ENCODE data around the gene EFCAB3.

DNA sequence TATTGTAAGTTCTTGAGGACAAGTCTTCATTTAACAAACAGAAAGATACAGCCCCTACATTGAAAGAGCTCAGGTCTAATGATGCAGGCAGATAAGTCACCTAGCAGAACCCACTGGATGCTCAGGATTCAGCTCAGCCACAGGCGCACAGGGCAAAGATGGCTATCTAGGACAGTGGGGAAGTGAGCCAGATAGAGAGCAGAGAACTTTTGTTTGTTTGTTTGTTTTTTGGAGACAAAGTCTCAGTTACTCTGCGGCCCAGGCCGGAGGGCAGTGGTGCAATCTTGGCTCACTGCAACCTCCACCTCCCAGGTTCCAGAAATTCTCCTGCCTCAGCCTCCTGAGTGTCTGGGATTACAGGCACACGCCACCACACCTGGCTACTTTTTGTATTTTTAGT lies 63.7 kb downstream of the EFCAB3 start:
- TF ChIP-seq, protein P1, sequence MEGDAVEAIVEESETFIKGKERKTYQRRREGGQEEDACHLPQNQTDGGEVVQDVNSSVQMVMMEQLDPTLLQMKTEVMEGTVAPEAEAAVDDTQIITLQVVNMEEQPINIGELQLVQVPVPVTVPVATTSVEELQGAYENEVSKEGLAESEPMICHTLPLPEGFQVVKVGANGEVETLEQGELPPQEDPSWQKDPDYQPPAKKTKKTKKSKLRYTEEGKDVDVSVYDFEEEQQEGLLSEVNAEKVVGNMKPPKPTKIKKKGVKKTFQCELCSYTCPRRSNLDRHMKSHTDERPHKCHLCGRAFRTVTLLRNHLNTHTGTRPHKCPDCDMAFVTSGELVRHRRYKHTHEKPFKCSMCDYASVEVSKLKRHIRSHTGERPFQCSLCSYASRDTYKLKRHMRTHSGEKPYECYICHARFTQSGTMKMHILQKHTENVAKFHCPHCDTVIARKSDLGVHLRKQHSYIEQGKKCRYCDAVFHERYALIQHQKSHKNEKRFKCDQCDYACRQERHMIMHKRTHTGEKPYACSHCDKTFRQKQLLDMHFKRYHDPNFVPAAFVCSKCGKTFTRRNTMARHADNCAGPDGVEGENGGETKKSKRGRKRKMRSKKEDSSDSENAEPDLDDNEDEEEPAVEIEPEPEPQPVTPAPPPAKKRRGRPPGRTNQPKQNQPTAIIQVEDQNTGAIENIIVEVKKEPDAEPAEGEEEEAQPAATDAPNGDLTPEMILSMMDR (IDR thresholded peaks at IDR 0.05) = no peak
- no peak for TF ChIP-seq POLR2A (IDR thresholded peaks at IDR 0.05)
